HL-60 (cell line): ENCODE results near the gene CREB5.

Experiments
- DNase-seq, 2 experiments: peaks; one replicate each; pipeline ENCODE4 v3.0.0-alpha.2; 2010 to 2020; ENCODE audit warnings: low read depth in 1 of 2, low spot score in 1 of 2
- H3K27ac ChIP-seq: fragments of 250-450 bp; sonication (Bioruptor Pico); replicated peaks from 2 replicates; pipeline ENCODE4 v1.5.1; 2020; ENCODE audit warnings: mild to moderate bottlenecking, moderate library complexity
- H3K27me3 ChIP-seq: fragments of 250-450 bp; sonication (Bioruptor Pico); 2 replicates; pipeline ENCODE4 v1.5.1; 2021; ENCODE audit warnings: mild to moderate bottlenecking, moderate library complexity; ENCODE audit not compliant: insufficient read depth, poor library complexity, severe bottlenecking
- H3K4me3 ChIP-seq: replicated peaks from 2 replicates; pipeline ENCODE4 v1.5.1; 2011; ENCODE audit warnings: mild to moderate bottlenecking, control low read depth, low read length; ENCODE audit not compliant: insufficient read depth
- GABPA ChIP-seq: IDR thresholded peaks from 2 replicates; pipeline ENCODE4 v1.6.1; 2012; ENCODE audit warnings: low read depth
- POLR2AphosphoS5 ChIP-seq: IDR thresholded peaks from 2 replicates; pipeline ENCODE4 v1.6.1; 2012; ENCODE audit warnings: low read depth
- SPI1 ChIP-seq: IDR thresholded peaks from 2 replicates; pipeline ENCODE4 v1.6.1; 2012; ENCODE audit warnings: low read depth, mild to moderate bottlenecking, borderline replicate concordance
- TF ChIP-seq, protein P1 (sequence below): IDR thresholded peaks from 2 replicates; pipeline ENCODE4 v1.6.1; 2012; ENCODE audit warnings: low read depth; ENCODE audit not compliant: insufficient replicate concordance
- TF ChIP-seq, protein P2 (sequence below): IDR thresholded peaks from one replicate; pipeline ENCODE4 v1.5.1; 2011; ENCODE audit warnings: low read length, control low read depth, inconsistent platforms; ENCODE audit not compliant: insufficient read depth

Gene CREB5

DNA sequence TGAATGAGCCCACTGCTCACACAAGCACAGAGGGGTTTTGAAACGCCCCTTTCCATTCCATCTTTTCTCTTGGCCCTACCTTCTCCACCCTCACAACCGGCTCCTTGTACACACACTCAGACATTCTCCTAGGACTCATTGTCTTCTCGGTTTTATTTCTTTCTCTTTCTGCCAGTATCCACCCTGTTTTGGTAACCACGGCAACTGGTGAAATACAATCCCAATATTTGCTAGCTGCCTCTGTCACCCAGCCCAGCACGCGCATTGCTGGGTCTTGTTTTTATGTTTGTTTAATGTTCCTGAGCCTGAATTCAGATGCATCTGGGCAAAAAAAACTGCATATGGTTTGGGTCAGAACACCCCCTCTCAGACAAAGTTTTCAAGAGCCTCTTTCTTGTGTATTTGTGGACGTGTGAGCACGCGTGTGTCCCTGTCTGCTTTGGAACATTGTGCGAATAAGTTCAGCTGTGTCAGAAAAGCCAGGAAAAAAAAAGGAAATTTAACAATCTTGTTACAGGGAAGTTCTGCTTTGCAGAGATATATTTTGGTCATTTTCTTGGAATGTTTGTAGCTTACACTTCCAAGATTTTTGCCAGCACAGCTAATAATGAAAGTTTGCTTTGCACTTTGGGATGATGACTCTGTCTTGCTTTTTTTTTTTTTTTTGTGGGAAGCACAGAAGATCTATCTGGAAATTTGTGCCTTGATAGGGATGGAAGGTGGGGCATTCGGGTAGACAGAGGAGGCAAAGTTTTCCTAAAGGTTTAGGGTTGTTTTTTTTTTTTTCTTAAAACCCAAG, 320.0 kb downstream of the CREB5 start:
- no peak for DNase-seq
- Histone ChIP-seq H3K27me3 (peaks cover 2% of the 10 kb centered on the region), H3K4me3 (no peak overlapping the region), H3K27ac (no peak overlapping the region)
- TF ChIP-seq POLR2AphosphoS5 (no peak), SPI1 (no peak), GABPA (no peak)
- TF ChIP-seq, protein P1, sequence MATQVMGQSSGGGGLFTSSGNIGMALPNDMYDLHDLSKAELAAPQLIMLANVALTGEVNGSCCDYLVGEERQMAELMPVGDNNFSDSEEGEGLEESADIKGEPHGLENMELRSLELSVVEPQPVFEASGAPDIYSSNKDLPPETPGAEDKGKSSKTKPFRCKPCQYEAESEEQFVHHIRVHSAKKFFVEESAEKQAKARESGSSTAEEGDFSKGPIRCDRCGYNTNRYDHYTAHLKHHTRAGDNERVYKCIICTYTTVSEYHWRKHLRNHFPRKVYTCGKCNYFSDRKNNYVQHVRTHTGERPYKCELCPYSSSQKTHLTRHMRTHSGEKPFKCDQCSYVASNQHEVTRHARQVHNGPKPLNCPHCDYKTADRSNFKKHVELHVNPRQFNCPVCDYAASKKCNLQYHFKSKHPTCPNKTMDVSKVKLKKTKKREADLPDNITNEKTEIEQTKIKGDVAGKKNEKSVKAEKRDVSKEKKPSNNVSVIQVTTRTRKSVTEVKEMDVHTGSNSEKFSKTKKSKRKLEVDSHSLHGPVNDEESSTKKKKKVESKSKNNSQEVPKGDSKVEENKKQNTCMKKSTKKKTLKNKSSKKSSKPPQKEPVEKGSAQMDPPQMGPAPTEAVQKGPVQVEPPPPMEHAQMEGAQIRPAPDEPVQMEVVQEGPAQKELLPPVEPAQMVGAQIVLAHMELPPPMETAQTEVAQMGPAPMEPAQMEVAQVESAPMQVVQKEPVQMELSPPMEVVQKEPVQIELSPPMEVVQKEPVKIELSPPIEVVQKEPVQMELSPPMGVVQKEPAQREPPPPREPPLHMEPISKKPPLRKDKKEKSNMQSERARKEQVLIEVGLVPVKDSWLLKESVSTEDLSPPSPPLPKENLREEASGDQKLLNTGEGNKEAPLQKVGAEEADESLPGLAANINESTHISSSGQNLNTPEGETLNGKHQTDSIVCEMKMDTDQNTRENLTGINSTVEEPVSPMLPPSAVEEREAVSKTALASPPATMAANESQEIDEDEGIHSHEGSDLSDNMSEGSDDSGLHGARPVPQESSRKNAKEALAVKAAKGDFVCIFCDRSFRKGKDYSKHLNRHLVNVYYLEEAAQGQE: no peak
- TF ChIP-seq, protein P2, sequence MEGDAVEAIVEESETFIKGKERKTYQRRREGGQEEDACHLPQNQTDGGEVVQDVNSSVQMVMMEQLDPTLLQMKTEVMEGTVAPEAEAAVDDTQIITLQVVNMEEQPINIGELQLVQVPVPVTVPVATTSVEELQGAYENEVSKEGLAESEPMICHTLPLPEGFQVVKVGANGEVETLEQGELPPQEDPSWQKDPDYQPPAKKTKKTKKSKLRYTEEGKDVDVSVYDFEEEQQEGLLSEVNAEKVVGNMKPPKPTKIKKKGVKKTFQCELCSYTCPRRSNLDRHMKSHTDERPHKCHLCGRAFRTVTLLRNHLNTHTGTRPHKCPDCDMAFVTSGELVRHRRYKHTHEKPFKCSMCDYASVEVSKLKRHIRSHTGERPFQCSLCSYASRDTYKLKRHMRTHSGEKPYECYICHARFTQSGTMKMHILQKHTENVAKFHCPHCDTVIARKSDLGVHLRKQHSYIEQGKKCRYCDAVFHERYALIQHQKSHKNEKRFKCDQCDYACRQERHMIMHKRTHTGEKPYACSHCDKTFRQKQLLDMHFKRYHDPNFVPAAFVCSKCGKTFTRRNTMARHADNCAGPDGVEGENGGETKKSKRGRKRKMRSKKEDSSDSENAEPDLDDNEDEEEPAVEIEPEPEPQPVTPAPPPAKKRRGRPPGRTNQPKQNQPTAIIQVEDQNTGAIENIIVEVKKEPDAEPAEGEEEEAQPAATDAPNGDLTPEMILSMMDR: no peak

DNA sequence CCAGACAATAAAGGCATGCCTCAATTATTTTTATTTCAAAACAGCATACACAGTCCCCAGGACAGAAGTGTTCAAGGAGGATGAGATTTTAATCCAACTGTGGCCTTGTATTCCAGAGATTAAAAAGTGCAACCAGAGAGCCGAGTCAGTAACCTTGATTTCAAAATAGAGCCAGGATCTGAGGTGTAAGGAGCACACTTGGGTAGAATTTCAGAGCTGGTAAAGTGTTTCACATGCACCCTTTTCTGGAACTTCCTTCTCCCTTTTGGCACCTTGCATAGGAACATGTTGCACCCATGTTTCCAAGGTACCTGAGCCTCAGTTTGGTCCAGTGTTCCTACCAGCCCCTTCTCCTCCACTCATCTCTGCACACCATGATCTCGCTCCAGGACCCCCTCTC, 320.7 kb downstream of the CREB5 start:
- TF ChIP-seq POLR2AphosphoS5 (no peak), GABPA (no peak), SPI1 (no peak)
- TF ChIP-seq, protein P1: no peak
- TF ChIP-seq, protein P2: no peak
- no peak overlapping the region for H3K27ac ChIP-seq
- no peak for DNase-seq
- H3K27me3 ChIP-seq: peaks cover 2% of the 10 kb centered on the region
- no peak overlapping the region for H3K4me3 ChIP-seq

DNA sequence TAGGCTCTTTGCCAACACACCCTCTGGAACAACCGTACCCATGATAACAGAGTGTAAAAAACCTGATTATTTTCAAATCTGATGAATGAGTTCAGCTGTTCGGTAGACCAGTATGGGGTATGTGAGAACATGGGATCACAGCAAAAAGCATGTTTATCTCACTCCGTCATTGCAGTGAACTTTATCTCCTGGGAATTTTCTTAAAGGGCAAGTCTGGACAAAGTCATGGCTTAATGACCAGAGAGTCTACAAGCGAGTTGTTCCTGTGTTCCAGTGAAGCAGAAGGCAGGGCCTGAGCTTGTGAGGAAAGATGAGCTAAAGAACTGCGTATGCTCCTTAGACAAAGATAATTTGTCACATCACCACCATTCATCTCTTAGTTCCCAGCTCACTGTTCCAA, 326.1 kb downstream of the CREB5 start:
- Histone ChIP-seq H3K27ac (no peak overlapping the region), H3K27me3 (peaks cover 2% of the 10 kb centered on the region), H3K4me3 (no peak overlapping the region)
- TF ChIP-seq POLR2AphosphoS5 (no peak), GABPA (no peak), SPI1 (no peak)
- TF ChIP-seq, protein P2: no peak
- TF ChIP-seq, protein P1: no peak
- DNase-seq: no peak
